ENCODE measurements around the gene PLA2G4D.

GRCh38 chr15:42060477-42060763 is 33.9 kb downstream of the PLA2G4D start:
- TF ChIP-seq MAX (IDR thresholded peaks at IDR 0.05; ENCODE audit: low read depth) (no peak), CTCF (IDR thresholded peaks at IDR 0.05) (no peak), SMC3 (IDR thresholded peaks at IDR 0.05; ENCODE audit: low read depth, low read length) (no peak), YY1 (IDR thresholded peaks at IDR 0.05; ENCODE audit: low read depth) (no peak), FOSL2 (IDR thresholded peaks at IDR 0.05; ENCODE audit: borderline replicate concordance, low read depth) (no peak), NRF1 (IDR thresholded peaks at IDR 0.05; ENCODE audit: low read depth, low read length) (no peak), REST (IDR thresholded peaks at IDR 0.05; ENCODE audit: low read depth, low read length) (no peak), FOXJ3 (CRISPR knock-in tag; IDR thresholded peaks at IDR 0.05) (no peak), JUND (IDR thresholded peaks at IDR 0.05) (no peak), MXI1 (IDR thresholded peaks at IDR 0.05; ENCODE audit: low read depth, low read length) (no peak), RAD21 (IDR thresholded peaks at IDR 0.05; ENCODE audit: low read length) (no peak), TEAD4 (IDR thresholded peaks at IDR 0.05; ENCODE audit: borderline replicate concordance, insufficient read depth) (no peak), FOXM1 (IDR thresholded peaks at IDR 0.05; ENCODE audit: low read depth) (no peak), USF2 (IDR thresholded peaks at IDR 0.05; ENCODE audit: borderline replicate concordance, low read depth, low read length) (no peak)

Measured in SK-N-SH (cell line).